GM19025 (cell line): ENCODE measurements around the gene PRKACA.

ENCODE experiments used
- ATAC-seq: cut with Tn5 transposase; IDR thresholded peaks from one replicate; pipeline ENCODE4 v1.9.1; 2021; ENCODE audit warnings: mild to moderate bottlenecking, low read depth, moderate library complexity; ENCODE audit not compliant: unreplicated experiment

Gene PRKACA

DNA sequence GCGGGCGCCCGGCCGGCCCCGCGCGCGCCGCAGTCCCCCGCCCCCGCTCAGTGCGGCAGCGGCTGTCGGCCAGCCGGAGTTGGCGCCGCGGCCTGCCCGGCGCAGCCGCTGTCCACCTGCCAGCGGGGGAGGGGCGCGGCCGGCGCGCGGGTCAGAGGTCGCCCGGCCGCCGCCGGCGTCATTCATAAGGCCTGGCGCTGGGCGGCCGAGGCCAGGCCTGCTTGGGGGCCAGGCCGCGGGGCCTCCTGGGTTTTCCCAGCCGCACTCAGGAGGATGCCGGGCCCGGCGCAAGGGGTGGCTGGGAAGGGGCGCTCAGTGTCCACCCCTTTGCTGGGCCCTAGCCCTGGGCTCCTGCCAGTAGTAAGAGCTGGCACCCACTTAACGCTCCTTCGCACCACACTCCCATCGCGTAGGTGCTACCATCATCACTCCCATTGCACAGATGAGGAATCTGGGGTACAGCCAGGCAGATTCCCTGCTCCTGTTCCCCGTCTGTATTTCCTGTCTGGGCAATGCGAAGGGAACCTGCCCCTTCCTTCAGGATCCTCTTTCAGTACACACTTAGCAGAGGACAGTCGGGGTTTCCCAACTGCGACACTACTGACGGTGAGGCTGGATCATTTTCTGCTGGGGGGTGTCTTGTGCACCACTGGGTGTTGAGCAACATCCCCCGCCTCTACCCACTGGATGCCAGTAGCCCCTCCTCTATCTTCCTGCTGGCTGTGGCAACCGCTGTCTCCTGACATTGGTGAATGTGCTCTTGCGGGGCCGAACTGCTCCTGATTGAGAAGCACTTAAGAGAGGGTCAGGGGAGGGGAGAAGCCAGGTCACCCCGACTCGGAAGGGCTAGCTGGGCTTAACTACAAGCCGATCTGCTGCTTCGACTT, 846 bp upstream of the PRKACA start:
- ATAC-seq, result peak; percentile 29

DNA sequence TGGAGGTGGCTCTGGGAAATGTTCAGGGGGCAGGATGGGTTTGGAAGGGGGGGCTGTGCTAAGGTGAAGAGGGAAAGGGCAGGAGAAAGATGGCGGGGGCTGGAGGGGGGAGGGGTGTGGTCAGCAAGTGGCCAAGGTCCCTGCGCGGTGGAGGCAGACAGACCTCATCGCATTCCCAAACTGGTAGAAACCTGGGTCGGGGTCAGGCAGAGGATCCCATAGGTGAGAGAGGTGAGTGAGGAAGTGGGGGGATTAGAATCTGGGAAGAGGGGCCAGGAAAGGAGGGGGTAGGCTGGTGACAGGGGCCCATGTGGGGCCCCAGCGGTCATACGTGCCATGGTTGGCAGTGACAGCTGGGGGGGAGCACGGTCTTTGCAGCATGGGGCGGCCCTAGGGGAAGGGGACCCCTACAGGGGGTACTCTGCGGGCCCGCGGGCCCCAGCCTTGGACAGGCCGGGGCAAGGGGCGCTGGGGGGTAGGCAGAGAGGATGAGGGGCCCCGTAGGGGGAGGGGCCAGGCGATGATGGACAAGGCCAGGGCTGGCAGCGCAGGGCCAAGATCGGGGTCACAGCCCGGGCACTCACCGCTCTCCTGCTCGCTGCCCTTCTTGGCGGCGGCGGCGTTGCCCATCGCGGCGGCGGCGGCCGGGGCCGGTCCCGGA, 514 bp downstream of the PRKACA start:
- peak; percentile 5 for ATAC-seq

- no peak for ATAC-seq
Measured at GRCh38 chr19:14116525-14116917, 1.0 kb downstream of the PRKACA start.

GRCh38 chr19:14115756-14116155, 1.8 kb downstream of the PRKACA start:
- ATAC-seq, result no peak

DNA sequence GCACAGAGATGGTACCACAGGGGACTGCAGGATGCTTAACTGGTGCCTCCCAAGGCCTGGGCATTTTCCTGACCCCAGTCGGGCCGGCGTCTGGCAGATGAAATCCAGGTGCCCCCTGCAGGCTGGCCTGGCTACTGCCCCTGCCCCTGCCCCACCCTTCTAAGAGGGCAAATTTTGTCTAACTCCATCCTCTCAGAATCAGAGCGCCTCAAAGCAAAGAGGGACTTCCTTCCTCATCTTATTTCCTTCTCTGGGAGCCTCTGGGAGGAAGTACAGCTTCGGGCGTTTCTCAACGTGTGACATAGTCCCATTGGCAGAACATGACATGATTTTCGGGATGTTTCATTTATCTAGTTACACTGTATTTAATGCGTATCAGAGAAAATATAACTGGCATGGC, 2.7 kb downstream of the PRKACA start:
- no peak for ATAC-seq

GRCh38 chr19:14114439-14114838, 3.1 kb downstream of the PRKACA start:
- ATAC-seq, result no peak

GRCh38 chr19:14113762-14114414, 3.7 kb downstream of the PRKACA start:
- no peak for ATAC-seq

DNA sequence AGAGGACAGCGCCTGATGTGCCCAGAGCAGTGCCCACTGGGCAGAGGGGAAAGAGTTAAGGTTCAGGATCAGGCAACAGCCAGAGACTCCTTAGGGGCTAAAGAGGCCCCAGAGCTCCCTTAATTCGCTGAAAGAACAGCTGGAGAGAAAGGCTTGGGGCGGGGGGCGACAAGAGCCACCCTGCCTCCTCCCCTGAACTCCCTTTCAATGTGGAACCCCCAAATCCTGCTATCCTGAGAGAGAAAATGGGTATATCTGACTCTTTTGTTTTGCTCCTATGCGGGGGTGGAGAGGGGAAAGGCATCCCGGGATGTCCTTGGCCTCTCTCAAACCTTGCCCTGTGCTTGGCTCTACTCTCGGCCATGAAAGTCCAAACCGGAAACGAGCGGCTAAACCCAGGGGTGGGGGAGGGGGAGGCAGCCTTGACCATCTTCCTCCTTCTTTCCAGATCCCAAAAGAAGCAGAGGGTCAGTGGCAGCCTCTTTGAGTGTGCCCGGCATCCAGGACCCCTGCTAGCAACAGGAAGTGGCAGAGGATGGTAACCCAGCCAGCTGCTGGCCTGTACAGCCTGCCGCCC, 4.7 kb downstream of the PRKACA start:
- no peak for ATAC-seq

- no peak for ATAC-seq
Measured at GRCh38 chr19:14112051-14112808, 5.3 kb downstream of the PRKACA start.

DNA sequence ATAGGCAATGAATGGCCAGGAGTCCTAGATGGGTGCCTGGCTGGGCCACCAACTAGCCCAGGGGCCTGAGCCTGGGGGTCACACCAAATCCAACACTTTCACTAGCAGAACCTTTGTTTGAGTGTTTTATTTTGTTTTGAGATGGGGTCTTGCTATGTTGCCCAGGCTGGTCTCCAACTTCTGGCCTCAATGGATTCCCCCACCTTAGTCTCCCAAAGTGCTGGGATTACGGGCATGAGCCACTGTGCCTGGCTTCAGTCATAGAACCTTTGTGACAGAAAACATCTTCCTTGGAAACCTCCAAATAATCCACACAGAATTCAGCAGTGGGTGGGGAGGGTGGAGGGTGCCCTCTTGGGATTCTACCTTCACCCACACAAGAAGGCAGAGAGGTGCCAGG, 6.1 kb downstream of the PRKACA start:
- no peak for ATAC-seq

- no peak for ATAC-seq
Measured at GRCh38 chr19:14110650-14111049, 6.9 kb downstream of the PRKACA start.

- no peak for ATAC-seq
Measured at GRCh38 chr19:14107581-14108461, 9.7 kb downstream of the PRKACA start.

DNA sequence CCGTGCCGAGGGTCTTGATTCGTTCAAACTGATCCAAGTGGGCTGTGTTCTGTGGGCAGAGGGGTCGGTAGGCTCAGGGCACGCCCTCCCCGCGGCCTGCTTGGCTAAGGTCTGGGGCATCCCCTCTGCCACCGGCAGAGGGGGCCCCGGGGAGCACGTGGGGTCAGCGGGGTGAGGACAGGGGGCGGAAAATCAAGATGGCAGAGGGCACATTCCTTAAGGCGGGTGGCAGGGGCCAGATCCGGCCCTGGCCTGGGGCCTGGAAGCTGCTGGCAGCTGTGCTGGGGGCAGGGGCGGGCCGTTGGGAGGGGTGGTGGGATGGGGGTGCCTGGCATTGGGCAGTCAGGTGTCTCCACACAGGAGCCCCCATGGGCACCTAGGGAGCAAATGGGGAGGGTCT, 10.7 kb downstream of the PRKACA start:
- no peak for ATAC-seq

GRCh38 chr19:14105680-14106079, 11.9 kb downstream of the PRKACA start:
- ATAC-seq, result no peak

GRCh38 chr19:14103310-14103709, 14.3 kb downstream of the PRKACA start:
- ATAC-seq, result no peak

- no peak for ATAC-seq
Measured at GRCh38 chr19:14102756-14103155, 14.8 kb downstream of the PRKACA start.

- ATAC-seq, result no peak
Measured at GRCh38 chr19:14102102-14102696, 15.4 kb downstream of the PRKACA start.

DNA sequence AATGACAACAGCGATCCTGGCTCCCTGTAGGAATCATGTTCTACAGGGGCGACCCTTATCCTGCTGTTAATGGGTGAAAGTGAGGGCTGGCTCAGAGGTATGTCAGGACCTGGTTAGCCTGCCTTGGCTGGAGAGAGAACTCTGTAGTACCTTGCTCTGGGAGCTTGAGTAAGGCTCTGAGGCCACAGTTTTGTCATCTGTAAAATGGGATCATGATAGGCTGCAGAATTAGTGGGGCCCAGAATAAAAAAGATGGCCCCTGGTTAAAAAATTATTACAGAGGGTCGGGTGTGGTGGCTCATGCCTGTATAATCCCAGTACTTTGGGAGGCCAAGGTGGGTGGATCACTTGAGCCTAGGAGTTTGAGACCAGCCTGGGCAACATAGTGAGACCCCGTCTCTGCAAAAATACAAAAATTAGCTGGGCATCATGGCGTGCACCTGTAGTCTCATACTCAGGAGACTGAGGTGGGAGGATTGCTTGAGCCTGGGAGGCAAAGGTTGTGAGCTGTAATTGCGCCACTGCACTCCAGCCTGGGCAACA, 16.5 kb downstream of the PRKACA start:
- ATAC-seq, result no peak
